HCEC 1CT (cell line): Measurements from ENCODE around the gene BRSK2.
"Not testable (repeated sequence)": the region's sequence is repeated elsewhere in the genome, so short reads cannot be mapped to it uniquely, and the experiment has no call there.

Source experiments
- DNase-seq: peaks from one replicate; pipeline ENCODE4 v3.0.0-alpha.2; 2017

Gene BRSK2

DNA sequence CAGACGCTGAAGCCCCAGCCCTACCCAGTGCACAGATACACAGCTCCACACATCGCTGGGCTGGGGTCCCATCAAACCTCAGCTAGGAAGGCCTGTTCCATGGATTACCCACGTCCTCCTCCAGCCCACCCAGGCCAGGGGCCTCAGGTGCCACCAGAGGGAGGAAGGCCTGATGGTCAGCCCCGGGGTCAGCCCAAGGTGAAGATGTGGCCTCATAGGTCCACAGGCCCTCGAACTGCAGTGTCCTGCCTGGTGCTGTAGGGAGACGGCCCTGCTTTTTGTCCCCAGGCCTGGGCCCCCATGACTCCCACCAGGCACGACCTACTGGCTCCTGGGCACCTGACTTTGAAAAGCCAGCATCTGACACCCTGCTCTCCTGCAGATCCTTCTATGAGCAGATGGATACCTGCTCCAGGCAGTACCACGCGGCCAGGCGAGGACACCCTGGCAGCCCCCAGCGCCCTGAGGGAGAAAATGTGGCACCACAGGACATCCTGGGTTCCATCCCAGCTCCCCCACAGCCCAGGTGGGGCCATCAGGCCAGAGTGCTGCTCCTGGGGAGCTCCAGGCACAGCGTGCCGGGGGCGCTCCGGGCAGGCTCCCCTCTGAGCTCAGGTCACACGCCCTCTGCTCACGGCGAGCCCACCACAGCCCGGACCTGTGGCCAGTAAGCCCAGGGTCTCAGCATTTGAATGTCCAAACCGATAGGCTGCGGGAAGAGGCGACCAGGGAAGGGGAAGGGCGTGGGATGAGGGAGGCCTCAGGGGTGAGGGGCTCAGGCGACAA, 112.6 kb downstream of the BRSK2 start:
- no peak for DNase-seq

DNA sequence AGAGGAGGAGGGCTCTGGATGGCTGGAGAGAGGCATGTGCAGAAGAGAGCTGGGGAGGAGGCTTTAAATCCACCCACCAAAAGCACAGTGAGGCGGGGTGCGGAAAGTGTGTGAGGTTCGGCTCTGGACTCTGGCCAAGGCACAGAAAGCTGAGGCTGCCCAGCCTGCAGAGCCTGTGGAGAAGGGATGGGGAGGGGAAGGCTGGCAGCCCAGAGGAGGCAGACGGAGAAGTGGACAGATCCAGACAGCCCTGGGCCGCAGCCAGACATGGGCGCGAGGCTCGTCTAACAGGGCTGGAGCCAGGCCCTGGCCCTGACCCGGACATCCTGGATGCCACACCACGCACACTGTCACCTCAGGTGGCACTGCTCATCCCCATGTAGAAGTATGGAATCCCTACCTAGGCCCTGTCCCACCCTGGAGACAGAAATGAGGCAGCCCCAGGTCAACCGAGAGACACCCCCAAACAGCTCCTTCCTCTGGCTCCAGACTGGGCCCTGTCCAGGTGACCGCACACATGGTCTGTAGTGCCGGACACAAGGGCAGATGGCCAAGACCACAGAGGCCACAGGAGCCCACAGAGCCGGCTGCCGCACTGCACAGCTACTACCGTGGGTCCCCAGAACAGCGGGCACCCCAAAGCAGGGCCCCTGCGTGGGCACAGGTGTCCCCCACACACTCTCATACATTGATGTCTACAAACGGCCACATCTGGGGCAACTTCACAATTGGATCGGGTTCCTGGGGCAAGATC, 113.4 kb downstream of the BRSK2 start:
- no peak for DNase-seq

DNA sequence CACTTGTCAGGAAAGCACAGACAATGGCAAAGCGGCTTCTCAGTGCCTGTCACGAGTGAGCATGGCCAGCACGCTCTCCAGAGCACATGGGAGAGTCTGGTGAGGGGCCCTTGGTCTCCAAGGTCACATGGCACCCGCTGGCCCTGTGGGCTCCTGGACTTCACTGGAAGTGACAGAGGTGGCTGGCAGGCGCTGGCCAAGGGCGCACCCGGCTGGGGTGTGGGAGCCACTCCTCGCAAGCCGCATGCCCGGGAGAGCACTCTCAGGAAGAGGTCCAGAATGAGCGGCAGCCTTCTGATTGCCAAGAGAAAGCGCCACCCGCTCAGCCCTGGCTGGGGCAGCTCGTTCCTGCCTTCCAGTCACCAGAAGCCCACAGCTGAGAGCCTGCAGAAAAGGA, 114.0 kb downstream of the BRSK2 start:
- DNase-seq, result no peak

DNA sequence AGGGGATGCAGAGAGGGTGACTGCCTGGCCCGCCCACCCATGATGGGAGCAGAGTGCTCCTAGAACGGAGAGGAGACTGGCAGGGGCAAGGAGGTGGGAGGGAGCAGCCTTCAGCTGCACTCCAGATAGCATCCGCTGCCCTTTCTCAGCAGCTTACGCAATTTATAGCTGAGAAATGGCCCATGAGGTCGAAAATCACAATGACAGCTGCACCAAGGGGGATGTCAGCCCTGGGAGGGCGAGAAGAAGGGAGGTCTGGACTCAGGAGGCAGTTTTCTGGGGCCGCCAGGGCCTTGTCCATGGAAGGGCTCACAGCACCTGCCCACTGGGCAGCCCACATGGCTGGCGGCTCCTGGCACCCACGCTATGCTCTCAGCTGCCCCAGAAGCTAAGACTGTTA, 114.4 kb downstream of the BRSK2 start:
- no peak for DNase-seq

DNA sequence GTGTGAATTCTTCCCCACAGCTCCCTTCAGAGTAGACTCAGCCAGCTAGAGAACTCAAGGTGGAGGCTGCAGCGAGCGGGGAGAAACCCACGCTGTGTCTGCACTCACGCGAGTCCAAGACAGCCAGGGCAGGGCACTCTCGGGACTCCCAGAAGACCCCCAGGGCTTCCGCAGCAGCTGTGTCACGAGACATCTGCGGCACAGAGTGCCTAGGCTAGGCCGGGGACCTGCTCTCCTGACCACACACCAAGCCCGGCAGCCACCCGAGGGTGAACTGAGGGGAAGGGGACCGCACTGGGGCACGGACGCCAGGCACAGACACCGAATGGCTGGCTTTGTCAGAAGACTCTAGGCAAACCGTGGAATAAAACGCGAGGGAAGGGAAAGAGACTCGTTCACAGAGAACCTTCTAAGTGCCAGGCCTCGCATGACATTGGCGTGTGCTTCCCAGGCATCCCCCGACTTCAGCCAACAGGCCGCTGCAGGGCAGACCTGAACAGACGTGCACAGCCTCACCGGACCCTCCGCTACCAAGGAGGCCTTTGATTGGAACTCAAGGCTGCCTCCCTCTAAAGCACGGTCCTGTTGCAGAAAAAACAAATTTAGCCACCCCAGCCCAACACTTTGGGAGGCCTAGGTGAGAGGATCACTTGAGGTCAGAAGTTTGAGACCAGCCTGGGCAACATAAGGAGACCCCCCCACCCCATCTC, 115.0 kb downstream of the BRSK2 start:
- no peak for DNase-seq

DNA sequence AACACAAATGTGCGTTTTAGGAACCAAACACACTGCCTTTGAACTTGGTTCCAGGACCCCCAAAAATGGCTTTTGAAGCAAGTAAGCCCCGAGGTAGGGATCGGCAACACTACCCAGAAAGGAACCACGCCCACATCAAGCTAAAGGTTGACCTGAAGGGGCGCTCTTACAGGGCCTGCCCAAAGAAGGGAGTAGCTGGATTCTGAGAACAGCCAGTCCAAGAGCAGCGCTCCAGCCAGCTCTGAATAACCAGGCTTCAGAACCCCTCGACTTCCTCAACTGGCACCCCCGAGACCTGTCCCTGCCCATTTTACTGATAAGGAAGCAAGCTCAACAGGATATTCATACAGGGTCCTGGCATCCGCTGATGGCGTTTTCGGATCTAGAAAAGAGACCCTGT, 115.7 kb downstream of the BRSK2 start:
- no peak for DNase-seq

DNA sequence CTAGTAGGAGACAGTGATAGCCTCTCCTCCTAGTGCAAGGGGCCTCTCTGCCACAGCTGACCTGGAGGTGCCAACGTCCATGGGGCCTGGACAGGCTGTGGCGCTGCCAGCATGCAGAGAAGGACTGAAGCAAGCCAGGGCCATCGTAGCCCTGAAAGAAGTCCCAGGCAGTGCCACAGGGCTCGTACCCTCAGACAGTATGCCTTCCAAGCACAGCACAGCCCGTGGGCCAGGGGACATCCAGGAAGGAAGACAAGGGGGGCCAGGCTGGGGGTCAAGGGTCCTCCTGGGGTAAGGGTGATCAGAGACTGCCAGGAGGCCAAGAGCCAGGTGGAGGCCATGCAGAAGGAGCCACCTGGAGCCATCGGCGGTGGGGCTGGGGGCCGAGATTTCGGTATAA, 117.2 kb downstream of the BRSK2 start:
- DNase-seq, result no peak

DNA sequence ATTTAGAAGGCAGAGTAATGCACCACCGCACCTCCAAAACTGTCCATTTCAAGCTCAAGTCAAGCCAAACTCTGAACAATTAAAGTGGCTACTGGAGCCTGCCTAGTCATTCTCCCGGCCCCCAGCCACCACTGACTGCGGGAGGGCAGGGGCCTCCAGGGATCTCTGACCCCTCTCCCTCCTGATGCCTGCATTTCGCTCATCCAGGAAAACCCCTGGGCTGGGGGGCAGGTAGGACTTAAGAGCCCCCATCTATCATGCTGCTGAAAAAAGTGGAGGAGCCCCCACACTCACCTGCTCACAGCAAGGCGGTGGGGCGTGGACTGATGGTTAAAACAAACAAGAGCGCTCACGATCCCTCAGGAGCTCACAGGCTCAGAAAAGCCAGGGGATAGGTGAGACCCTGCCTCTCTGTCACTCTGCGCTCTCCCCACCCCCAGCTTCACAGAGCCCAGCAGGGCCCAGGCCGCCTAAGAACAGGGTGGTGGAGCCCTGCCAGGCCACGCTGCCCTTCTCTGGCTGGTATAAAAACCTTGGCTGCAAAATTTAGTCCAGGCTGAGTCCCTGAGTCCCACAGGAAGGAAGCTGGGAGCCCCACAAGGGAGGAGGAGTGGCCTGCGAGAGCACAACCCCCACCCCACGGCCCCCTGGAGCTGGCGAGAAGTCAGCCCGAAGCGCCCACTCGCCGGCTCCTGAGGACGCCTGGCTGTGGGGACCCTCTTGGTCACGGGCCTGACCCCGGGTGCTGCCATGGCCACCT, 117.8 kb downstream of the BRSK2 start:
- DNase-seq, result no peak

DNA sequence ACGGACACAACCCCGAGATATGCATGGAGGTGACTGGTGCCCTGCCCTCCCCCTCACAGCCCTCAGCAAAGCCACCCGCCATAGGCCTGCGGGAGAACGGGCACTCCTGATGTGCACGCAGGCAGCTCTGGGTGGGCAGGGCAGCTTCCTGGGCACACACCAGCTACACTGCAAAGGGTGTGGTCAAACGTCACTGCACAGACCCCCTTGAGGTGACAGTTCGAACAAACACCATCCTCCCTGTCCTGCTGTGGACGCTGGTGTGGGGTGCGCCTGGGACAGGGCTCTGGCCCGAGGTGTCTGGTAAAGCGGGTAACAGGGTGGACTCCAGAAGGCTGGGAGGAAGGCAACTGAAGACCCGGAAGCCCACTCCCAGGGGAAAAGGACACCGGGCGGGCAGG, 118.8 kb downstream of the BRSK2 start:
- no peak for DNase-seq

DNA sequence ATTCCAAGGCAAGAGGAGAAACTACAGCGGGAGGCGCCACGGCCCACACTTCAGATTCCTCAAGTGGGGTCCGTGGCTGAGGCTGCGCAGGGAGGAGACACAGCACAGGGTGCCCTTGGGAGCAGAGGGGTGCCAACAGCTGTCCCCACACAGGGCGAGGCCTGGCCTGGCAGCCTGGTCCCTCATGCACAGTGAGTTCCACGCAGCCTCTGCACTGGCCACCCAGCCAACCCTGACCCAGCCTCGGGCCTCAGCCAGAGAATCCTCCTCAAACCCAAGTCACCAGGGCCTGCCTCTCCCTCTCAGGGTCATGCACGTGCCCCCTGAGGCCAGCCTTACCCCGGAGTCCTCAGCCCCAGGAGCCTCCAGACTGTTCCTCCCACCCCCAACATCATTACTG, 119.3 kb downstream of the BRSK2 start:
- no peak for DNase-seq

DNA sequence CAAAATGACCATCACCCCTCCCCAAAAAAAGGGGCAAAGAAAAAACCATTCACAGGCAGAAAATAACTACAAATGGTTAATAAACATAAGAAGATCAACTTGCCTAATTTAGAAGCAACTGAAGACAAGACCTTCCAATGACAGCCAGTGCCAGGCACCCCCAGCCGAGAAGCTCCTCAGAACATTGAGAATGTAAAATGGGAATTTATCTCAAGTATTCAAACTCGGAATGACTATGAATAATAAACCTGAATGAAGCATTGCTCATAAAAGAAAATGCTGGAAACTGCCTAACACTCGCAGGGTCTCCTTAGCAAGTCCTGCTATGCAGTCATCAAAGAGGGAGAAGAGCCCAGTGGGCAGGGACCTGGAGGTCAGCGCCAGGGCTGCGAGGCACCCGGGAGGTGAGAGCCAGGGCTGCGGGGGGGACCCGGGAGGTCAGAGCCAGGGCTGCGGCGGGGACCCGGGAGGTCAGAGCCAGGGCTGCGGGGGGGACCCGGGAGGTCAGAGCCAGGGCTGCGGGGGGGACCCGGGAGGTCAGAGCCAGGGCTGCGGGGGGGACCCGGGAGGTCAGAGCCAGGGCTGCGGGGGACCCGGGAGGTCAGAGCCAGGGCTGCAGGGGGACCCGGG, 120.0 kb downstream of the BRSK2 start:
- DNase-seq, result no peak

DNA sequence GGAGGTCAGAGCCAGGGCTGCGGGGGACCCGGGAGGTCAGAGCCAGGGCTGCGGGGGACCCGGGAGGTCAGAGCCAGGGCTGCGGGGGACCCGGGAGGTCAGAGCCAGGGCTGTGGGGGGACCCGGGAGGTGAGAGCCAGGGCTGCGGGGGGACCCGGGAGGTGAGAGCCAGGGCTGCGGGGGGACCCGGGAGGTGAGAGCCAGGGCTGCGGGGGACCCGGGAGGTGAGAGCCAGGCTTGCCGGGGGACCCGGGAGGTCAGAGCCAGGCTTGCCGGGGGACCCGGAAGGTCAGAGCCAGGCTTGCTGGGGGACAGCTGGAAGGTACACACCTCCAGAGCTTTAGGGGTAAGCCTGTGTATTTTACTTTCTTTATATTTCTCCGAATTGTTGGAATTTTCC, 120.6 kb downstream of the BRSK2 start:
- DNase-seq, result not testable (repeated sequence)

DNA sequence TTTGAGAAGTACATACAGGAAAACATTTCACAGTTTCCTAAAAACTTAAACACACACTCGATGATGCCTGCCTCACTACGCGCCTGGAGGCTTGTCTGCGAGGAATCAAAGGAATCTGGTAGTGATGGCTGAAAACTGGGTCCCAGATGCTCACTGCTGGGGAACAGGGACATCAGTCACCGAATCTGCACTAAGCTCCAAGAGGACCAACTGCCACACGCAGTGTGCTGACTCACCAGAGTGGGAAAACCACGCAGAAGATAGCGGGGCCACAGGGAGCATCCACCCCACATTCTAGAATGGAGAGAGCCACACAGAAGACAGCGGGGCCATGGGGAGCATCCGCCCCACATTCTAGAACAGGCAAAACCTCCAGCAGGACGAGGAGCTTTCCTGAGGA, 121.2 kb downstream of the BRSK2 start:
- no peak for DNase-seq

DNA sequence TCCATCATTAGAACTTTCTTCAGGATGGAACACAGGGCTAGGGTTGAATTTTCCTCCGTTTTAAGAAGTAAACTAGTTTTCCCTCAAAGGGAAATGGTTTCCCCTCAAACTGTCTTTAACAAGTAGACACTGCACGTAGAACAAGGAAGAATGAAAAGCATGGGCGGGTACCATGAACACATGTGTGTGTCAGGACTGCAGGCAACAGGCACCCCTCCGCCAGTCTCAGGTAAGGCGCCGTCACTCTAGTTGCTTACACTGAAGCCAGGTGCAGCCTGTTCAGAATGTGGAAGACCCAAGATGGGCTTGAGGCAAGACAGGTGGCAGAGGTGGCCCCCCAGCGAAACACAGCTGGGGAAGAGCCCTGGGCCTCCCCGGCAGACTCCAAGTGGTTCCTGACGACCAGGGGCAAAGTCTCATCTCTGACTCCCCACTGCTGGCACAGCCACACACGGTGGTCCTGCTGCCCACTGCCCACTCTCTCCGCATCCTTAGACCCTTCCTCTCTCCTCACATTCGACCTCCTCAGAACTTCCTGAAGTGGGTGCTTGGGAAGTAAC, 122.3 kb downstream of the BRSK2 start:
- no peak for DNase-seq
